K562 (cell line): ENCODE measurements around the gene RAB5B. TPM values are rescaled to one million over a fixed set of nuclear protein-coding genes. Genes with fewer than 3 reads are reported as not detected.

Experiments used
- ASH1L ChIP-seq: fragments of 450-650 bp; IDR thresholded peaks from 2 replicates; pipeline ENCODE4 v1.6.1; 2018; ENCODE audit warnings: borderline replicate concordance, mild to moderate bottlenecking, low read depth; ENCODE audit not compliant: partially characterized antibody
- BHLHE40 ChIP-seq: IDR thresholded peaks from 2 replicates; pipeline ENCODE4 v1.6.1; 2011; ENCODE audit warnings: low read length, improper control_type of control experiment
- CBX3 ChIP-seq, 2 experiments: IDR thresholded peaks; 1 replicate in 1 of 2; 2 replicates in 1 of 2; pipeline ENCODE4 v1.6.1; 2012; ENCODE audit warnings: inconsistent platforms in 2 of 2, low read length in 2 of 2, borderline replicate concordance in 1 of 2, control low read depth in 1 of 2
- CSDE1 ChIP-seq, 2 experiments: fragments of 450-650 bp; IDR thresholded peaks; 2 replicates each; pipeline ENCODE4 v1.6.1; 2016; ENCODE audit warnings: mild to moderate bottlenecking in 1 of 2
- GMEB1 ChIP-seq: fragments of 250-450 bp; sonication (Bioruptor Pico); IDR thresholded peaks from 2 replicates; pipeline ENCODE4 v1.4.0; 2020; ENCODE audit warnings: mild to moderate bottlenecking
- PHF21A ChIP-seq: fragments of 450-650 bp; IDR thresholded peaks from 2 replicates; pipeline ENCODE4 v1.6.1; 2017; ENCODE audit warnings: low read depth, borderline replicate concordance
- PHF8 ChIP-seq: fragments of 200-600 bp; sonication (generic); IDR thresholded peaks from 2 replicates; pipeline ENCODE4 v1.6.1; 2012; ENCODE audit warnings: mixed run types, mild to moderate bottlenecking, inconsistent platforms, low read length, moderate library complexity, borderline replicate concordance
- TAF7 ChIP-seq: fragments of 450-650 bp; IDR thresholded peaks from 2 replicates; pipeline ENCODE4 v1.6.1; 2016; ENCODE audit warnings: missing genetic modification characterization, missing compliant biosample characterization
- ZZZ3 ChIP-seq: fragments of 450-650 bp; IDR thresholded peaks from 2 replicates; pipeline ENCODE4 v1.6.1; 2016; ENCODE audit warnings: antibody characterized with exemption, mild to moderate bottlenecking, moderate library complexity
- polyA plus RNA-seq, 8 experiments: library from polyadenylated mRNA; depleted of rRNA in 4 of 8; stranded (reverse) in 5 of 8; unstranded in 3 of 8; fragments of >200 nt; fragmentation: Nextera tagmentation in 2 of 8; fragmentation: Illumina TruSeq in 1 of 8; extraction: Ambion mirVana in 2 of 8; extraction: Trizol in 1 of 8; gene quantifications; 2 replicates each; pipeline versions ENCODE4 v1.2.1 to v1.2.3, GENCODE V29; 2011 to 2014; ENCODE audit warnings: inconsistent platforms in 1 of 8, missing spikeins in 1 of 8
- total RNA-seq, 7 experiments: library from RNA; depleted of rRNA in 6 of 7; stranded (reverse); fragments of >200 nt in 6 of 7; fragmentation: Illumina TruSeq in 2 of 7; extraction: Trizol in 2 of 7; gene quantifications; 2 replicates each; pipeline versions ENCODE4 v1.2.1 to v1.2.3, GENCODE V29; 2011 to 2021; ENCODE audit warnings: low replicate concordance in 1 of 7
- TF ChIP-seq, protein P1 (sequence below): fragments of 250-450 bp; sonication (Bioruptor Pico); IDR thresholded peaks from 2 replicates; pipeline ENCODE4 v1.8.0; 2021; ENCODE audit warnings: moderate library complexity, mild to moderate bottlenecking, inconsistent platforms

The RAB5B gene
- total and polyA plus RNA-seq, 9 of the 15 experiments (the other 6 are each of a cell fraction or from before 2014, with no cell fraction given), result 6.8 to 73.8 (median 25.2) TPM

DNA sequence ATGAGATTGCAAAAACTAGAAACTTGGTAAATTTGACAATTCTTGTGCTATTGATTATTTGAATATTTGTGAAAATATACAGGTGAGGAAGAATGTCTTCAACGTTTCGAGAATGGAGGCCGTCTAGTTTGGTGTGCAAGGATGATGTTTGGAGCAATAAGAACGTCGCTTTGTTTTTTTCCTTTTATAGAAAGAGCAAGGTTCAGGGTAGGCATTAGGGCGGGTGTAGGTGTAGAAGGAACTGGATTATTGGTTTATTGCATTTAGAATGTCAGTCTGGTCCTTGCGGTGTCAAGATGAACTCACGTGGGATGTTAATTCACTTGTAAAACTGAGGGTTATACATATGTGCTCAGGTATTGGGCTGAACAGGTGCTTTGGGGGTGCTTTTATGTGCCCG lies 69.0 kb downstream of the RAB5B start (continued):
- TF ChIP-seq BHLHE40 (no peak), ASH1L (no peak), PHF8 (no peak), TAF7 (no peak), PHF21A (no peak), CSDE1 (IDR thresholded peaks at IDR 0.05) (no peak), CBX3 (IDR thresholded peaks at IDR 0.05; ENCODE audit: borderline replicate concordance in 1 of 2, low read length in 2 of 2) (no peak), ZZZ3 (no peak), GMEB1 (no peak)
- TF ChIP-seq, protein P1, sequence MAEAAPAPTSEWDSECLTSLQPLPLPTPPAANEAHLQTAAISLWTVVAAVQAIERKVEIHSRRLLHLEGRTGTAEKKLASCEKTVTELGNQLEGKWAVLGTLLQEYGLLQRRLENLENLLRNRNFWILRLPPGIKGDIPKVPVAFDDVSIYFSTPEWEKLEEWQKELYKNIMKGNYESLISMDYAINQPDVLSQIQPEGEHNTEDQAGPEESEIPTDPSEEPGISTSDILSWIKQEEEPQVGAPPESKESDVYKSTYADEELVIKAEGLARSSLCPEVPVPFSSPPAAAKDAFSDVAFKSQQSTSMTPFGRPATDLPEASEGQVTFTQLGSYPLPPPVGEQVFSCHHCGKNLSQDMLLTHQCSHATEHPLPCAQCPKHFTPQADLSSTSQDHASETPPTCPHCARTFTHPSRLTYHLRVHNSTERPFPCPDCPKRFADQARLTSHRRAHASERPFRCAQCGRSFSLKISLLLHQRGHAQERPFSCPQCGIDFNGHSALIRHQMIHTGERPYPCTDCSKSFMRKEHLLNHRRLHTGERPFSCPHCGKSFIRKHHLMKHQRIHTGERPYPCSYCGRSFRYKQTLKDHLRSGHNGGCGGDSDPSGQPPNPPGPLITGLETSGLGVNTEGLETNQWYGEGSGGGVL (CRISPR knock-in tag), result no peak

Other genes starting within 250 kb of the RAB5B start
Only the 7 nearest of the 22 such genes appear.
- 45.0 and 52.8 TPM in 2 replicates for gene PYM1, start 46.2 kb upstream of the RAB5B start, total RNA-seq (2014; rRNA removed)
- 32.6 and 33.1 TPM in 2 replicates for gene PYM1, start 46.2 kb upstream of the RAB5B start, total RNA-seq (2014; rRNA removed; fragmentation: Illumina TruSeq; extraction: Trizol)
- gene PYM1, start 46.2 kb upstream of the RAB5B start, total RNA-seq (2015; rRNA removed; fragmentation: Illumina TruSeq; extraction: Trizol), result 30.8 and 34.1 TPM in 2 replicates
- 31.2 and 32.4 TPM in 2 replicates for gene PYM1, start 46.2 kb upstream of the RAB5B start, total RNA-seq (2021)
- 39.1 and 43.2 TPM in 2 replicates for gene PYM1, start 46.2 kb upstream of the RAB5B start, polyA plus RNA-seq (2011; rRNA removed)
- 36.0 and 37.7 TPM in 2 replicates for gene PYM1, start 46.2 kb upstream of the RAB5B start, polyA plus RNA-seq (2014; fragmentation: Illumina TruSeq; extraction: Trizol)
- gene PYM1, start 46.2 kb upstream of the RAB5B start, polyA plus RNA-seq (2014; fragmentation: Nextera tagmentation; extraction: Ambion mirVana), result 10 to 100 TPM; 29.0 to 32.6 TPM
- 46.3 and 51.3 TPM in 2 replicates for gene PYM1, start 46.2 kb upstream of the RAB5B start, polyA plus RNA-seq (2014; rRNA removed)
- 6.2 and 7.6 TPM in 2 replicates for gene DGKA, start 42.9 kb upstream of the RAB5B start, total RNA-seq (2014; rRNA removed)
- gene DGKA, start 42.9 kb upstream of the RAB5B start, total RNA-seq (2014; rRNA removed; fragmentation: Illumina TruSeq; extraction: Trizol), result 8.2 and 8.4 TPM in 2 replicates
- gene DGKA, start 42.9 kb upstream of the RAB5B start, total RNA-seq (2015; rRNA removed; fragmentation: Illumina TruSeq; extraction: Trizol), result 5.3 and 6.0 TPM in 2 replicates
- gene DGKA, start 42.9 kb upstream of the RAB5B start, total RNA-seq (2021), result 11.0 and 11.1 TPM in 2 replicates
- 5.8 and 10.7 TPM in 2 replicates for gene DGKA, start 42.9 kb upstream of the RAB5B start, polyA plus RNA-seq (2011; rRNA removed)
- gene DGKA, start 42.9 kb upstream of the RAB5B start, polyA plus RNA-seq (2014; fragmentation: Illumina TruSeq; extraction: Trizol), result 9.3 and 10.1 TPM in 2 replicates
- 1 to 10 TPM; 3.4 to 4.7 TPM for gene DGKA, start 42.9 kb upstream of the RAB5B start, polyA plus RNA-seq (2014; fragmentation: Nextera tagmentation; extraction: Ambion mirVana)
- 12.4 and 13.8 TPM in 2 replicates for gene DGKA, start 42.9 kb upstream of the RAB5B start, polyA plus RNA-seq (2014; rRNA removed)
- 0.36 and 0.78 TPM in 2 replicates for gene PMEL, start 8.0 kb upstream of the RAB5B start, total RNA-seq (2014; rRNA removed)
- 0.96 and 1.1 TPM in 2 replicates for gene PMEL, start 8.0 kb upstream of the RAB5B start, total RNA-seq (2014; rRNA removed; fragmentation: Illumina TruSeq; extraction: Trizol)
- 0.54 and 0.72 TPM in 2 replicates for gene PMEL, start 8.0 kb upstream of the RAB5B start, total RNA-seq (2015; rRNA removed; fragmentation: Illumina TruSeq; extraction: Trizol)
- gene PMEL, start 8.0 kb upstream of the RAB5B start, total RNA-seq (2021), result 0.96 and 0.98 TPM in 2 replicates
- 2.0 and 2.8 TPM in 2 replicates for gene PMEL, start 8.0 kb upstream of the RAB5B start, polyA plus RNA-seq (2011; rRNA removed)
- gene PMEL, start 8.0 kb upstream of the RAB5B start, polyA plus RNA-seq (2014; fragmentation: Illumina TruSeq; extraction: Trizol), result 1.4 and 1.9 TPM in 2 replicates
- gene PMEL, start 8.0 kb upstream of the RAB5B start, polyA plus RNA-seq (2014; fragmentation: Nextera tagmentation; extraction: Ambion mirVana), result under 1 TPM; 0.39 to 0.68 TPM
- 1.1 and 2.5 TPM in 2 replicates for gene PMEL, start 8.0 kb upstream of the RAB5B start, polyA plus RNA-seq (2014; rRNA removed)
- gene CDK2, start 7.2 kb upstream of the RAB5B start, total RNA-seq (2014; rRNA removed), result 83.6 and 101 TPM in 2 replicates
- gene CDK2, start 7.2 kb upstream of the RAB5B start, total RNA-seq (2014; rRNA removed; fragmentation: Illumina TruSeq; extraction: Trizol), result 96.5 and 116 TPM in 2 replicates
- 106 and 111 TPM in 2 replicates for gene CDK2, start 7.2 kb upstream of the RAB5B start, total RNA-seq (2015; rRNA removed; fragmentation: Illumina TruSeq; extraction: Trizol)
- gene CDK2, start 7.2 kb upstream of the RAB5B start, total RNA-seq (2021), result 110 and 133 TPM in 2 replicates
- 200 and 213 TPM in 2 replicates for gene CDK2, start 7.2 kb upstream of the RAB5B start, polyA plus RNA-seq (2011; rRNA removed)
- 129 and 166 TPM in 2 replicates for gene CDK2, start 7.2 kb upstream of the RAB5B start, polyA plus RNA-seq (2014; fragmentation: Illumina TruSeq; extraction: Trizol)
- gene CDK2, start 7.2 kb upstream of the RAB5B start, polyA plus RNA-seq (2014; fragmentation: Nextera tagmentation; extraction: Ambion mirVana), result 10 to 100 TPM; 17.4 to 26.4 TPM
- 109 and 114 TPM in 2 replicates for gene CDK2, start 7.2 kb upstream of the RAB5B start, polyA plus RNA-seq (2014; rRNA removed)
- gene SUOX, start 23.2 kb downstream of the RAB5B start, total RNA-seq (2014; rRNA removed), result 21.3 and 30.1 TPM in 2 replicates
- 18.1 and 22.9 TPM in 2 replicates for gene SUOX, start 23.2 kb downstream of the RAB5B start, total RNA-seq (2014; rRNA removed; fragmentation: Illumina TruSeq; extraction: Trizol)
- gene SUOX, start 23.2 kb downstream of the RAB5B start, total RNA-seq (2015; rRNA removed; fragmentation: Illumina TruSeq; extraction: Trizol), result 29.9 and 30.0 TPM in 2 replicates
- 23.7 and 25.8 TPM in 2 replicates for gene SUOX, start 23.2 kb downstream of the RAB5B start, total RNA-seq (2021)
- 31.2 and 31.5 TPM in 2 replicates for gene SUOX, start 23.2 kb downstream of the RAB5B start, polyA plus RNA-seq (2011; rRNA removed)
- gene SUOX, start 23.2 kb downstream of the RAB5B start, polyA plus RNA-seq (2014; fragmentation: Illumina TruSeq; extraction: Trizol), result 32.2 and 39.7 TPM in 2 replicates
- 10 to 100 TPM in 1 of 2 experiments, 1 to 10 TPM in 1; 9.2 to 21.6 TPM for gene SUOX, start 23.2 kb downstream of the RAB5B start, polyA plus RNA-seq (2014; fragmentation: Nextera tagmentation; extraction: Ambion mirVana)
- 25.4 and 27.9 TPM in 2 replicates for gene SUOX, start 23.2 kb downstream of the RAB5B start, polyA plus RNA-seq (2014; rRNA removed)
- 1.9 and 3.9 TPM in 2 replicates for gene IKZF4, start 47.0 kb downstream of the RAB5B start, total RNA-seq (2014; rRNA removed)
- gene IKZF4, start 47.0 kb downstream of the RAB5B start, total RNA-seq (2014; rRNA removed; fragmentation: Illumina TruSeq; extraction: Trizol), result 2.8 TPM in 2 replicates
- 3.6 and 4.6 TPM in 2 replicates for gene IKZF4, start 47.0 kb downstream of the RAB5B start, total RNA-seq (2015; rRNA removed; fragmentation: Illumina TruSeq; extraction: Trizol)
- gene IKZF4, start 47.0 kb downstream of the RAB5B start, total RNA-seq (2021), result 16.0 and 16.3 TPM in 2 replicates
- 6.7 and 8.2 TPM in 2 replicates for gene IKZF4, start 47.0 kb downstream of the RAB5B start, polyA plus RNA-seq (2011; rRNA removed)
- gene IKZF4, start 47.0 kb downstream of the RAB5B start, polyA plus RNA-seq (2014; fragmentation: Illumina TruSeq; extraction: Trizol), result 13.5 and 16.0 TPM in 2 replicates
- 1 to 10 TPM; 2.8 to 3.6 TPM for gene IKZF4, start 47.0 kb downstream of the RAB5B start, polyA plus RNA-seq (2014; fragmentation: Nextera tagmentation; extraction: Ambion mirVana)
- gene IKZF4, start 47.0 kb downstream of the RAB5B start, polyA plus RNA-seq (2014; rRNA removed), result 6.4 and 10.2 TPM in 2 replicates
- 352 and 493 TPM in 2 replicates for gene RPS26, start 67.8 kb downstream of the RAB5B start, total RNA-seq (2014; rRNA removed)
- gene RPS26, start 67.8 kb downstream of the RAB5B start, total RNA-seq (2014; rRNA removed; fragmentation: Illumina TruSeq; extraction: Trizol), result 788 and 907 TPM in 2 replicates
- gene RPS26, start 67.8 kb downstream of the RAB5B start, total RNA-seq (2015; rRNA removed; fragmentation: Illumina TruSeq; extraction: Trizol), result 746 and 852 TPM in 2 replicates
- 59.8 and 70.2 TPM in 2 replicates for gene RPS26, start 67.8 kb downstream of the RAB5B start, total RNA-seq (2021)
- gene RPS26, start 67.8 kb downstream of the RAB5B start, polyA plus RNA-seq (2011; rRNA removed), result 376 and 443 TPM in 2 replicates
- gene RPS26, start 67.8 kb downstream of the RAB5B start, polyA plus RNA-seq (2014; fragmentation: Illumina TruSeq; extraction: Trizol), result 658 and 1,033 TPM in 2 replicates
- gene RPS26, start 67.8 kb downstream of the RAB5B start, polyA plus RNA-seq (2014; fragmentation: Nextera tagmentation; extraction: Ambion mirVana), result 1,000 to 10,000 TPM; 1,319 to 1,589 TPM
- 403 and 523 TPM in 2 replicates for gene RPS26, start 67.8 kb downstream of the RAB5B start, polyA plus RNA-seq (2014; rRNA removed)